ENCODE measurements around the gene LRP6. TPM values are rescaled to one million over a fixed set of nuclear protein-coding genes. Genes with fewer than 3 reads are reported as not detected.

Gene LRP6
- total RNA-seq, 1 experiment from 2014 or later: 45.5 TPM

GRCh38 chr12:12182703-12183365, 84.0 kb downstream of the LRP6 start:
- no peak overlapping the region for H3K4me2 ChIP-seq
- H3K4me1 ChIP-seq (replicated peaks; ENCODE audit: insufficient read depth): no peaks in the 10 kb centered on the region
- H3K27me3 ChIP-seq (ENCODE audit: insufficient read depth, low read depth): no peaks in the 10 kb centered on the region
- no TSS peak for BruUV-seq (replicated peaks)
- DNase-seq: no peak
- peaks cover 11% of the 10 kb centered on the region; the same call in 1 of the 2 replicates for H3K36me3 ChIP-seq (ENCODE audit: low read depth)
- H3K9me3 ChIP-seq (ENCODE audit: insufficient read depth, low read depth): no peaks in the 10 kb centered on the region
- no peak overlapping the region for H3K4me3 ChIP-seq
- H4K20me1 ChIP-seq (ENCODE audit: insufficient read depth): no peaks in the 10 kb centered on the region; the same call in 1 of the 2 replicates
- H3K27ac ChIP-seq: no peak overlapping the region
- CTCF ChIA-PET: no interaction called here
- no peaks in the 10 kb centered on the region for H3F3A ChIP-seq (ENCODE audit: insufficient read depth, low read depth)
- no peaks in the 10 kb centered on the region for H3K9me2 ChIP-seq (ENCODE audit: insufficient read depth)
- no peaks in the 10 kb centered on the region for H3K79me2 ChIP-seq (ENCODE audit: low read depth)
- no peak for TF ChIP-seq CTCF (conservative IDR thresholded peaks at IDR 0.05)
- TF ChIP-seq EZH2 (IDR thresholded peaks at IDR 0.05; ENCODE audit: low read depth): no peak
- no peak overlapping the region for H2AFZ ChIP-seq
- intact Hi-C loops (cut with micrococcal nuclease; ENCODE audit: unreplicated experiment): no loop called here
- POLR2A ChIA-PET (ENCODE audit: unreplicated experiment): no interaction called here

GRCh38 chr12:12181511-12181910, 85.3 kb downstream of the LRP6 start:
- Histone ChIP-seq H3K4me1 (replicated peaks; ENCODE audit: insufficient read depth) (no peaks in the 10 kb centered on the region), H3K79me2 (ENCODE audit: low read depth) (no peaks in the 10 kb centered on the region), H3K4me3 (no peak overlapping the region), H3K9me2 (ENCODE audit: insufficient read depth) (no peaks in the 10 kb centered on the region), H3F3A (ENCODE audit: insufficient read depth, low read depth) (no peaks in the 10 kb centered on the region), H4K20me1 (ENCODE audit: insufficient read depth) (no peaks in the 10 kb centered on the region), H3K36me3 (ENCODE audit: low read depth) (peaks cover 11% of the 10 kb centered on the region; the same call in 1 of the 2 replicates), H3K27me3 (ENCODE audit: insufficient read depth, low read depth) (no peaks in the 10 kb centered on the region), H3K27ac (no peak overlapping the region), H2AFZ (no peak overlapping the region), H3K9me3 (ENCODE audit: insufficient read depth, low read depth) (no peaks in the 10 kb centered on the region), H3K4me2 (no peak overlapping the region)
- ChIA-PET CTCF (no interaction called here), POLR2A (ENCODE audit: unreplicated experiment) (no interaction called here)
- DNase-seq: no peak
- BruUV-seq (replicated peaks): no TSS peak
- intact Hi-C loops (cut with micrococcal nuclease; ENCODE audit: unreplicated experiment): no loop called here
- TF ChIP-seq EZH2 (IDR thresholded peaks at IDR 0.05; ENCODE audit: low read depth): no peak
- TF ChIP-seq CTCF (conservative IDR thresholded peaks at IDR 0.05): no peak

- H3K79me2 ChIP-seq (ENCODE audit: low read depth): no peaks in the 10 kb centered on the region
- intact Hi-C loops (cut with micrococcal nuclease; ENCODE audit: unreplicated experiment): no loop called here
- TF ChIP-seq CTCF (conservative IDR thresholded peaks at IDR 0.05) (no peak), EZH2 (IDR thresholded peaks at IDR 0.05; ENCODE audit: low read depth) (no peak)
- peaks cover 11% of the 10 kb centered on the region; the same call in 1 of the 2 replicates for H3K36me3 ChIP-seq (ENCODE audit: low read depth)
- H3F3A ChIP-seq (ENCODE audit: insufficient read depth, low read depth): no peaks in the 10 kb centered on the region
- H3K9me2 ChIP-seq (ENCODE audit: insufficient read depth): no peaks in the 10 kb centered on the region
- POLR2A ChIA-PET (ENCODE audit: unreplicated experiment): no interaction called here
- no peaks in the 10 kb centered on the region for H3K27me3 ChIP-seq (ENCODE audit: insufficient read depth, low read depth)
- H2AFZ ChIP-seq: no peak overlapping the region
- CTCF ChIA-PET: no interaction called here
- no peak overlapping the region; the same call in 1 of the 2 replicates for H3K27ac ChIP-seq
- BruUV-seq (replicated peaks): no TSS peak
- H3K4me1 ChIP-seq (replicated peaks; ENCODE audit: insufficient read depth): no peaks in the 10 kb centered on the region
- no peak overlapping the region for H3K4me2 ChIP-seq
- no peaks in the 10 kb centered on the region for H4K20me1 ChIP-seq (ENCODE audit: insufficient read depth)
- DNase-seq: no peak
- H3K9me3 ChIP-seq (ENCODE audit: insufficient read depth, low read depth): no peaks in the 10 kb centered on the region
- H3K4me3 ChIP-seq: no peak overlapping the region
Observed at GRCh38 chr12:12180575-12180974, 86.3 kb downstream of the LRP6 start.

All from PC-9 (cell line).